Measurements from ENCODE around the gene ATMIN. TPM values are rescaled to one million over a fixed set of nuclear protein-coding genes. Genes with fewer than 3 reads are reported as not detected.

The ATMIN gene
- total and polyA plus RNA-seq, 7 experiments from 2014 or later = 24.9 to 46.9 (median 35.3) TPM

GRCh38 chr16:80997139-80997798 is 38.4 kb upstream of the ATMIN start:
- peak overlapping the region; percentile 79 to 97 (median 94) for H3K4me3 Mint-ChIP-seq
- peak overlapping the region; percentile 92 to 96 (median 95) for H3K27ac Mint-ChIP-seq
- peak; percentile 49 for ATAC-seq
- peaks cover 0 to 36% (median 16%) of the 10 kb centered on the region in 5 donors for H3K36me3 Mint-ChIP-seq
- H3K9me3 ChIP-seq (ENCODE audit: control insufficient read depth in 2 of 3, low read length in 3 of 3) = no peaks in the 10 kb centered on the region
- intact Hi-C loops (cut with micrococcal nuclease) = loop anchor here (1.0 to 10.0 kb wide), 3 partner anchors 10 to 1658 kb away; partner anchors contain the start of genes CENPN (in 2 of the 2) and C16orf46 (in 1 of the 2)
- peaks cover 4% of the 10 kb centered on the region in 2 donors for H3K4me1 ChIP-seq (ENCODE audit: control insufficient read depth in 2 of 2, insufficient read depth in 2 of 2, low read length in 2 of 2)
- no peaks in the 10 kb centered on the region for H3K27me3 ChIP-seq (ENCODE audit: control insufficient read depth in 2 of 2, insufficient read depth in 2 of 2, low read length in 2 of 2)
- ChIA-PET CTCF (interaction anchor here (0.6 kb wide), 2 partner anchors 23 to 77 kb away, joined by 3 to 5 read pairs; no protein-coding TSS in a partner anchor), POLR2A (interaction anchor here (0.7 to 1.2 kb wide), 5 partner anchors 8 to 81 kb away, joined by 3 to 6 read pairs (median 3); partner anchors contain the start of genes CENPN and CMC2)
- H3K36me3 ChIP-seq (ENCODE audit: control insufficient read depth in 2 of 3, insufficient read depth in 3 of 3, low read length in 3 of 3) = no peaks in the 10 kb centered on the region
- no peaks in the 10 kb centered on the region for H3K27me3 Mint-ChIP-seq
- H3K4me1 Mint-ChIP-seq = peaks cover 24 to 79% (median 67%) of the 10 kb centered on the region in 7 donors
- H3K4me3 ChIP-seq (ENCODE audit: low read length) = peak overlapping the region; percentile 58
- no peaks in the 10 kb centered on the region for H3K9me3 Mint-ChIP-seq
- DNase-seq = peak in 4 of 9 donors; percentile 21 to 33 (median 27)
- H3K27ac ChIP-seq (ENCODE audit: low read depth, low read length) = peak overlapping the region; percentile 71

- Mint-ChIP-seq H3K9me3 (no peaks in the 10 kb centered on the region), H3K27ac (peak overlapping the region in 7 of 9 donors; percentile 4 to 96 (median 92)), H3K4me1 (peaks cover 24 to 83% (median 68%) of the 10 kb centered on the region in 7 donors), H3K36me3 (peaks cover 0 to 38% (median 11%) of the 10 kb centered on the region in 5 donors), H3K27me3 (no peaks in the 10 kb centered on the region), H3K4me3 (peak overlapping the region in 9 of 10 donors; percentile 38 to 96 (median 79))
- DNase-seq (no peak), ATAC-seq (no peak)
- CTCF ChIA-PET = interaction anchor here (0.6 kb wide), 2 partner anchors 22 to 76 kb away, joined by 3 to 5 read pairs; no protein-coding TSS in a partner anchor
- no peaks in the 10 kb centered on the region for H3K36me3 ChIP-seq (ENCODE audit: control insufficient read depth in 2 of 3, insufficient read depth in 3 of 3, low read length in 3 of 3)
- POLR2A ChIA-PET = interaction anchor here (0.8 to 1.2 kb wide), 4 partner anchors 9 to 80 kb away, joined by 3 to 6 read pairs (median 4); partner anchors contain the start of genes CENPN and CMC2
- peaks cover 4% of the 10 kb centered on the region in 2 donors for H3K4me1 ChIP-seq (ENCODE audit: control insufficient read depth in 2 of 2, insufficient read depth in 2 of 2, low read length in 2 of 2)
- H3K4me3 ChIP-seq (ENCODE audit: low read length) = no peak overlapping the region
- no peaks in the 10 kb centered on the region for H3K27me3 ChIP-seq (ENCODE audit: control insufficient read depth in 2 of 2, insufficient read depth in 2 of 2, low read length in 2 of 2)
- intact Hi-C loops (cut with micrococcal nuclease) = loop anchor here (1.0 to 10.0 kb wide), 3 partner anchors 9 to 1657 kb away; partner anchors contain the start of genes CENPN (in 2 of the 2) and C16orf46 (in 1 of the 2)
- H3K9me3 ChIP-seq (ENCODE audit: control insufficient read depth in 2 of 3, low read length in 3 of 3) = no peaks in the 10 kb centered on the region
- peak overlapping the region; percentile 71 for H3K27ac ChIP-seq (ENCODE audit: low read depth, low read length)
Observed at GRCh38 chr16:80997964-80998620, 37.5 kb upstream of the ATMIN start.

GRCh38 chr16:81000873-81001272 is 34.8 kb upstream of the ATMIN start:
- no peaks in the 10 kb centered on the region for H3K36me3 ChIP-seq (ENCODE audit: control insufficient read depth in 2 of 3, insufficient read depth in 3 of 3, low read length in 3 of 3)
- no peak for DNase-seq
- POLR2A ChIA-PET = interaction anchor here (0.6 kb wide), 1 partner anchor 463 kb away, joined by 3 read pairs; no protein-coding TSS in a partner anchor
- peaks cover 0 to 35% (median 0%) of the 10 kb centered on the region in 5 donors for H3K36me3 Mint-ChIP-seq
- no peaks in the 10 kb centered on the region for H3K27me3 Mint-ChIP-seq
- H3K27me3 ChIP-seq (ENCODE audit: control insufficient read depth in 2 of 2, insufficient read depth in 2 of 2, low read length in 2 of 2) = no peaks in the 10 kb centered on the region
- H3K27ac ChIP-seq (ENCODE audit: low read depth, low read length) = no peak overlapping the region
- intact Hi-C loops (cut with micrococcal nuclease) = loop anchor here (10.0 kb wide), 4 partner anchors 634 to 1726 kb away; partner anchors contain the start of gene MAF (in 1 of the 2)
- peaks cover 17 to 25% of the 10 kb centered on the region in 2 donors for H3K4me1 ChIP-seq (ENCODE audit: control insufficient read depth in 2 of 2, insufficient read depth in 2 of 2, low read length in 2 of 2)
- H3K9me3 Mint-ChIP-seq = peaks cover 0 to 2% (median 0%) of the 10 kb centered on the region in 11 donors
- H3K4me3 Mint-ChIP-seq = no peak overlapping the region
- CTCF ChIA-PET = interaction anchor here (0.6 to 5.8 kb wide), 4 partner anchors 10 to 609 kb away, joined by 3 to 51 read pairs (median 4); partner anchors contain the start of gene ATMIN
- no peaks in the 10 kb centered on the region for H3K9me3 ChIP-seq (ENCODE audit: control insufficient read depth in 2 of 3, low read length in 3 of 3)
- no peak for ATAC-seq
- no peak overlapping the region for H3K4me3 ChIP-seq (ENCODE audit: low read length)
- H3K27ac Mint-ChIP-seq = no peak overlapping the region
- H3K4me1 Mint-ChIP-seq = peaks cover 35 to 83% (median 77%) of the 10 kb centered on the region in 7 donors

GRCh38 chr16:81001330-81001729 is 34.3 kb upstream of the ATMIN start:
- no peak overlapping the region for H3K4me3 Mint-ChIP-seq
- Histone ChIP-seq H3K27ac (ENCODE audit: low read depth, low read length) (no peak overlapping the region), H3K9me3 (ENCODE audit: control insufficient read depth in 2 of 3, low read length in 3 of 3) (no peaks in the 10 kb centered on the region), H3K27me3 (ENCODE audit: control insufficient read depth in 2 of 2, insufficient read depth in 2 of 2, low read length in 2 of 2) (no peaks in the 10 kb centered on the region), H3K4me3 (ENCODE audit: low read length) (no peak overlapping the region), H3K36me3 (ENCODE audit: control insufficient read depth in 2 of 3, insufficient read depth in 3 of 3, low read length in 3 of 3) (peaks cover 0 to 2% (median 0%) of the 10 kb centered on the region in 3 experiments), H3K4me1 (ENCODE audit: control insufficient read depth in 2 of 2, insufficient read depth in 2 of 2, low read length in 2 of 2) (peaks cover 20 to 25% of the 10 kb centered on the region in 2 donors)
- DNase-seq (no peak), ATAC-seq (no peak)
- ChIA-PET CTCF (interaction anchor here (1.6 to 5.8 kb wide), 2 partner anchors 9 to 33 kb away, joined by 4 to 51 read pairs; partner anchors contain the start of gene ATMIN), POLR2A (interaction anchor here (0.6 to 9.0 kb wide), 2 partner anchors 35 to 462 kb away, joined by 3 to 61 read pairs; partner anchors contain the start of gene ATMIN)
- H3K9me3 Mint-ChIP-seq = peaks cover 0 to 2% (median 0%) of the 10 kb centered on the region in 11 donors
- intact Hi-C loops (cut with micrococcal nuclease) = loop anchor here (10.0 kb wide), 4 partner anchors 633 to 1727 kb away; partner anchors contain the start of gene MAF (in 1 of the 2)
- H3K36me3 Mint-ChIP-seq = peaks cover 0 to 35% (median 0%) of the 10 kb centered on the region in 5 donors
- H3K4me1 Mint-ChIP-seq = peaks cover 36 to 82% (median 80%) of the 10 kb centered on the region in 7 donors
- H3K27ac Mint-ChIP-seq = peak overlapping the region in 1 of 9 donors; percentile 24
- no peaks in the 10 kb centered on the region for H3K27me3 Mint-ChIP-seq

- Mint-ChIP-seq H3K36me3 (peaks cover 0 to 31% (median 0%) of the 10 kb centered on the region in 5 donors), H3K4me1 (peaks cover 35 to 76% (median 69%) of the 10 kb centered on the region in 7 donors), H3K27ac (peak overlapping the region in 8 of 9 donors; percentile 75 to 97 (median 84)), H3K9me3 (peaks cover 0 to 6% (median 0%) of the 10 kb centered on the region in 11 donors), H3K27me3 (no peaks in the 10 kb centered on the region), H3K4me3 (peak overlapping the region in 7 of 10 donors; percentile 9 to 97 (median 85))
- Histone ChIP-seq H3K36me3 (ENCODE audit: control insufficient read depth in 2 of 3, insufficient read depth in 3 of 3, low read length in 3 of 3) (peaks cover 0 to 4% (median 0%) of the 10 kb centered on the region in 3 experiments), H3K4me3 (ENCODE audit: low read length) (no peak overlapping the region), H3K27me3 (ENCODE audit: control insufficient read depth in 2 of 2, insufficient read depth in 2 of 2, low read length in 2 of 2) (no peaks in the 10 kb centered on the region), H3K4me1 (ENCODE audit: control insufficient read depth in 2 of 2, insufficient read depth in 2 of 2, low read length in 2 of 2) (peaks cover 20 to 22% of the 10 kb centered on the region in 2 donors), H3K27ac (ENCODE audit: low read depth, low read length) (no peak overlapping the region), H3K9me3 (ENCODE audit: control insufficient read depth in 2 of 3, low read length in 3 of 3) (no peaks in the 10 kb centered on the region)
- DNase-seq (no peak), ATAC-seq (no peak)
- ChIA-PET POLR2A (interaction anchor here (9.0 kb wide), 1 partner anchor 33 kb away, joined by 61 read pairs; the partner anchor contains the start of gene ATMIN), CTCF (interaction anchor here (0.8 to 5.8 kb wide), 4 partner anchors 10 to 362 kb away, joined by 3 to 51 read pairs (median 6); partner anchors contain the start of gene ATMIN)
- intact Hi-C loops (cut with micrococcal nuclease) = loop anchor here (10.0 kb wide), 4 partner anchors 632 to 1728 kb away; partner anchors contain the start of gene MAF (in 1 of the 2)
Observed at GRCh38 chr16:81003064-81003463, 32.6 kb upstream of the ATMIN start.
